Stimulated activated CD4-positive, alpha-beta T cell treated with anti-CD3 and anti-CD28 coated beads, Interleukin-2, amount 100 ng/mL, for 24 hours (primary cell): ENCODE results near the gene TMEM132C.

Experiments
- DNase-seq, 2 donors: peaks; one replicate each; pipeline ENCODE4 v3.0.0-alpha.2; 2020

TMEM132C gene

GRCh38 chr12:128290938-128291337, 24.0 kb downstream of the TMEM132C start:
- no peak for DNase-seq

DNA sequence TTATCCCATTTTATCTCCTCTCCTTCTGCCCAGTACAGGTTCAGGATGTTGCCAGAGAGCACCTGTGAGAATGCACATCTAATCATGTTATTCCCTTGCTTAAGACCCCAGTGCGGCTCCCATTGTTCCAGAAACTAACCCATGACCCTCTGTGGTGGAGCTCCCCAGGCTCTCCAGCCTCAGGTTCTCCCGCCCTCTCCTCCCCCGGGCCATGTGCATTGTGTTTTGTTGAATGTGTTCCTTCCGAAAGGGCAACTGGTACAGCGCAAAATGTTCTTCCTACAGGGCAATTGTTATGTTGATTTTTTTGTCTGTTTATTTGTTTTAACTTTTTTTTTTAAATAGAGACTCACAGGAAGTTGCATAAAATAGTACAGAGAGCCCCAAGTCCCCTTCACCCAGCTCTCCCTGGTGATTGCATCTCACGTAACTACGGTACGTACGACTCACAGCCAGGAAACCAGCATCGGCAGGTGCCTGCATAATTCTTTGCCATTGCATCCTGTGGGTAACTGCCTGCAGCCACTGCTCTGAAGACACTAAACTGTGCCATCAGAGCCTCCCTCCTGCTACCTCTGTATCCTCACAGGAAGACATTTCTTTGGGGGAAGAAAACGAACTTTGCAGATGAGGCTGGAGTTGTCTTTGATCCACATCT, 31.2 kb downstream of the TMEM132C start:
- DNase-seq, result no peak

DNA sequence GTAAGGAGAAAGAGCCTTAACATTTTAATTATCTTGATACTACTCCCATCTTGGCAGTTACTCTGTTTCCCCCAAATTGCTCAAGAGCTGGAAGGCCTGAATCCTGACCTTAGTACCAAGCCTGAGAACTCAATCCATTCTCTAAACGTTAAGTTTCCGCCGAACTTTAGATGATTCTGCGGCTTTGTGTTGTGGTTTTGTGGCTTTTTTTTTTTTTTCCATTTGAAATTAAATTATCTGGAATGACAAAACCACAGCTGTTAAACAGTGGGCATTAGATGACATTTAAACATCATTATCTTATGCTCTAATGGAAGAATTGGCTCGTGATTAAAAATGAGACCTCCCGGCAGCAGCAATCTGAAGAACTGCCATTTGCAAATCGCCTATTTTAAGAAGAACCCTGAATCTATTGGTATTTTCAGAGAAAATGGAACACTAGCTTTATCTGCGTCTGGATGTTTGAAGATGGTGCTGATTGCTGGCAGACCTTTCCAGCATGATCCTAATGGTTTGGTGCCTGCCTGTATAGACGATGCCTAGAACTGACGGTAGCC, 38.4 kb downstream of the TMEM132C start:
- DNase-seq, result no peak

DNA sequence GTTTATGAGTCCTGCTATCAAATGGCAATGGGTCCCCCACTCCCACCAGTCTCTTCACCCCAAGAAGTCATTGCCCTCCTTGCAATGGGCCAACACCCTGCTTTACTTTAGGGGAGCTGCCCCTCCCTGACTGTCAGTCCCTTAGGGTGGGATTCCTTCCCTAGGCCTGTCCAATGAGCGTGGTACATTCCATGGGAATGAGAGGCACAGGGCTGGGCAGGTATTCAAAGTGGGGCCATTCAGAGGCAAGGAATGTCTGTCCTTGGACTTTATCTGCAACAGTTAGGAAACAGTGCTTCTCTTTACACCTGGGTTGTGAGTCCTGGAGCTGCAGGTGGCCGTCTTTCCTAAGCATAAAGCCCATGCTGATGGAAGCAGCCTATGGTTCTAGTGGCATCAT, 40.8 kb downstream of the TMEM132C start:
- no peak for DNase-seq

GRCh38 chr12:128312661-128313060, 45.7 kb downstream of the TMEM132C start:
- no peak for DNase-seq

DNA sequence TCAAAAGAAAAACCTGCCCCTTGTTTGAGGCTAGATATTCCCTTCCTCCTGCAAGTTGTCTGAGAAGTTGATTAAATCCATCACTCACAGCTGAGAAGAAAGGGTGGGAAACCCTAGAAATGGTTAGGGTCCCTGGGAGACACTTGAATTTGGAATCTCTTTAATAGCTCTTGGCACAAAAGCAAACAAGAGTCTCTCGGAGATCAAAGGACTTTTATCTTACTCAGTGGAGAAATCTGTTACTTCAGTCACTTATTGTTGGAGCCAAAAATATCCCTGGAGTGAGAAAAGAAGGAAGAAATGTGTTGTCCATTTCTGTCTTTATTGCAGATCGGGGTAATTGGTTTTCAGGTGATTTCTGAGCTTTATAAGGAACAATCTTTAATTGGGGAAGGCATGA, 47.0 kb downstream of the TMEM132C start:
- DNase-seq, result no peak

GRCh38 chr12:128314611-128315010, 47.6 kb downstream of the TMEM132C start:
- no peak for DNase-seq

DNA sequence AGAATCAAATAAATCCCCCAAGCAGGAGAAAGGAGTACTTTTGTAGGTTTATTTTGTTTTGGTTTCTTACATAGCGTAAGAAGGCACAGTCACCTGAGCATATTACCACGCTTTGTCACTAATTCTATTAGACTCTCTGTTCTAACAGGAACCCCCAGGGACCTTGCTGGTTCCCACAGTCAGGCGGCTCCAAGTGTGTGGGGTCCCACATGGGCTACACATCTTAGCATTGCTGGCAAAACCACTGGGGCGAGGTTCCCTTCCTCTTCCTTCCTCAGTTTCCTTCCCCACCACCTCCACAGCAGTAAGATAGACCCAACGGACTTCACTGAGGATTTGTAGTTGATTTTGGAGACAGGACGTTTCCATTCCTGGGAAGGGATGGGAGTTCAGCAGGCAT, 49.1 kb downstream of the TMEM132C start:
- DNase-seq, result no peak

DNA sequence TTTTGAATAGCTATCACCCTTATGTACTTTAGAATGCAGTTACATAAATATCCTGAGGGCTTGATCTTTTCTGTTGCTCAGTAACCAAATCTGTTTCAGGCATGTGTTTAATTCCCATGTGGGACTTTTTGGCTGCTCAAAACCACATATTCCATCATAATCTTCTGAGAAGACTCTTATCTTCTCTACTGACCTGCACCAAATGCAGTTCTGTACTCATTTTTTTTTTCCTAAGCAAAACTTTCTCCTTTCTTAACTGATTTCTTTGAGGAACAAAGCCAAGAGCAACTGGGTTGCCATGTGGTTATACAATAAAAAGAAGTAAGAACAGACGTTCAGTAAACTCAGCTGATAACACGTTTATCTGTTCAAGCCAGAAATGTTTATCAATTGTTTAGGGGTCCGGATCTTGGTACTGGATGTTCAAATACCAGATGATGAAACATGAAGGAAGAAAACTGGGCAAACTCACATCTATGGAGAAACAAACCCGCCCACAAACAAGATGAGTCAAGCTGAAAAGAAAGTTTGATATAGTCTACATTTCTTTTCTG, 50.1 kb downstream of the TMEM132C start:
- no peak for DNase-seq

DNA sequence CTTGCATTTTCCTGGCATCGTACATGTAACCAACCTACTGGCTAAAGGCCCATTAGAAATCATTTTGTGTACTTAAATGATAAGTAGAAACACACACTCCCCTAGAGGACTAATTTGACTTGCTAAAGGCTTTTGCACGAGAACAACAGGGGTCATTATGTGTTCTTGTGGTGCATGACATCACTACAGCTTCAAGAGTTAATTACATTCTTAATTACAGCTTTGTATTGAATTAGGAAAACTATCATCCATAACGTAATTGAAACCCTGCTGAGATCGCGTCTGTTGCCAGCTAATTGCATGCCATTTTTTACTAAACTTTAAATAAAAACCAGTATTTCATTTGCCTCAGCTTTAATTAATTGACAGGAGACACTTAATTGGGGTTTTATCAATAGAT, 51.4 kb downstream of the TMEM132C start:
- no peak for DNase-seq

- no peak for DNase-seq
Observed at GRCh38 chr12:128318946-128319345, 52.0 kb downstream of the TMEM132C start.

GRCh38 chr12:128322341-128322740, 55.4 kb downstream of the TMEM132C start:
- no peak for DNase-seq

DNA sequence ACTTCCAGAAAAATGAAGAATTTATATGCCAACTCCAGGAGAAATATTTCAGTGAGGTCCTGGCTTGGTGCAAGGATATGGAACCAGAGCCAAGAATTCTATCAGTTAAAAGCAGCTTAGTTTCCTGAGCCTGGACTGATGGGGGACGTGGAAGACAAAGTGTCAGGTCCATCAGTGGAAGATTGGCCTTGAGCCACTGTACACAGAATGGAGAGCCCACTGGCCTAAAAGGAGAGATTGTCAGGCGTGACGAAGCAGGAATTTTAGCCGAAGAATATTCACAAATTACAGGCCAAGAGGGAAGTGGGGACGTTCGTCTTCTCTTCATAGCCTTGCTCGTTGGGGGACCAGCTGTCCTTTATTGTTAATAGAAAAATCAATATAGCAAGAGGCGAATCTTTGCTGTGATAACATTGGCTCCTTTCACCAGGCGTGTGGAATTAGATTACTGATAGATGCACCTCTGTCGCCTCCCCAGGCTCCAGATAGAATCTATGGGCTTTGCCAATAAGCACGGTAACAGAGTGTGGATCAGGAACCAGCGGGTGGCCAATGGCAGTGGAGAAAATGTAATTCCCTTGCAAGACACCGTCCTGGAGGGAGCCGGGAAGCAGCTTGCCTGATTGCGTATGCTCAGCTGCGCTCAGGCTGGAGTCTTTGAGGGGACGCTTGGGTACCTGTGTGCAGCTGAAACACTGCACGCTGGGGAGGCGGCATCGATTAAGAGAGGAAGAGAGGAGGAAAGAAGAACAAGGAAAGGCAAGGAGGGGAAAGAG, 56.4 kb downstream of the TMEM132C start:
- DNase-seq, result no peak

DNA sequence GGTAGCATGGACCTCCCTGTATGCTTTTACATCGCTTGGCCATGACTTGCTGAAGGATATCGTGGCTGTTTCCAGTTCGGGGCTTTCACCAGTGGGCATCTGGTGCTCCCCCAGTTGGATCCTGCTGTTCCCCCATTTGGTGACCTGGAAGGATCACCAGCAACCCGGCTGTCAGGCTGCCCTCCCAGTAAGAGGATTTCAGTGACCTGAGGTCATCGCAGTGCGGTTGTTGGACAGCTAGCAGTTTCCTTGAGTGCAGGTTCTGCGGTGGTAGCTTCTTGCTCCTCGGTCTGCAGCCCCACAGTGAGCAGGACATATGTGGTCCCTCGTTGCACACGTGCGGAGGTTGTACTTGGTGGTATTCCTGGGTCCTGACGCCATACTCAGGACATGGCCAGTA, 58.7 kb downstream of the TMEM132C start:
- no peak for DNase-seq

GRCh38 chr12:128326406-128326805, 59.4 kb downstream of the TMEM132C start:
- DNase-seq, result no peak

- DNase-seq, result no peak
Observed at GRCh38 chr12:128328961-128329360, 62.0 kb downstream of the TMEM132C start.

DNA sequence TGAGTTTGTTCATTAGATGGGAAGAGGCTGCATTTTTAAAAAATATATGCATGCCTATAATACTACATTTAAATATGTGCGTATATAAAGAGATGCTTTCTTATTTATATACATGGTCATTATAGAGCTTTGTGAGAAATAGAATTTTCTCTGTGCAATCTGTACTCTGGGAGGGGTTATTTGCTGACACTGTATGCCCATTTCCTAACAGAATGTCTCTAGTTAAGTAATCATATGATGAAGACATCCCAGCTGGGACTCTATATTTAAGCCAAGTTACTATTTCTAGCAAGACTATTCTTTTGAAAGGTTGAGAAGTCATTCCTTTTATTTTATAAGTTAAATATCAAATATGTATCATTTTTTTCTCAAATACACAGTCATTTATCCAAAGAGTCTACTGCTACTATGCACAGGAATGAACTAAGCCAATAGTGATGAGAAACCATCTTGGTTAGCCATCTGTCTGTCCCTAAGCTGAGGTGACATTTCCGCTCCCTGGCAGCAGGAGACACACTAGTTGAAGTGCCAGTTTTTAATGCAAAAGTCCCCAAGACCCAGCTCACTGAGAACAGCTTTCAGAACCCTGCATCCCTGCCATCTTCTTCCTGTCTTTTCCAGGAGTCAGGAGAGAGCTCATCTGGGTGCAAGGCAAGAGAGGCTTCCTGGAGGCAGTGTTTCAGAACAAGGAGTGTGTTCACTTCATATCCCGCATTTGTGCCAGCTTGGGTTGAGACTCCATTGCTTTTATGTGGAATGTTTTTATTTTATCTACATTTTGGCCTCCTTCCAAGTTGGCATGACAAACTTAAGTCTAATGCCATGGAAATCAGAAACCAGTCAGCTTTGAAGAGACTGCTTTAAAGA, 69.5 kb downstream of the TMEM132C start:
- no peak for DNase-seq

DNA sequence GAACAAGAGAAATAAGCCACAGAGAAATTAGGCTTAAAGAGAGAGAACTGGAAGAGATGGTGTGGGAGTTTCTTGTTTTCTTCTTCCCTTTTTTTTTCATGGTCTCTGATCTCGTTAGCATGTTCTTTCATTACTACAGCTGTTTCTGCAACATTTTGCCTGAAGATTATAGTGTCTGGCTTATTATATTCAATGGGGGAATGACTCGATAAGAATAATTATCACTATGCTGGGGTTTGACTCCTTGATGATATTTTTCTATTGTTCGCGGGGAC, 70.0 kb downstream of the TMEM132C start:
- DNase-seq, result no peak

DNA sequence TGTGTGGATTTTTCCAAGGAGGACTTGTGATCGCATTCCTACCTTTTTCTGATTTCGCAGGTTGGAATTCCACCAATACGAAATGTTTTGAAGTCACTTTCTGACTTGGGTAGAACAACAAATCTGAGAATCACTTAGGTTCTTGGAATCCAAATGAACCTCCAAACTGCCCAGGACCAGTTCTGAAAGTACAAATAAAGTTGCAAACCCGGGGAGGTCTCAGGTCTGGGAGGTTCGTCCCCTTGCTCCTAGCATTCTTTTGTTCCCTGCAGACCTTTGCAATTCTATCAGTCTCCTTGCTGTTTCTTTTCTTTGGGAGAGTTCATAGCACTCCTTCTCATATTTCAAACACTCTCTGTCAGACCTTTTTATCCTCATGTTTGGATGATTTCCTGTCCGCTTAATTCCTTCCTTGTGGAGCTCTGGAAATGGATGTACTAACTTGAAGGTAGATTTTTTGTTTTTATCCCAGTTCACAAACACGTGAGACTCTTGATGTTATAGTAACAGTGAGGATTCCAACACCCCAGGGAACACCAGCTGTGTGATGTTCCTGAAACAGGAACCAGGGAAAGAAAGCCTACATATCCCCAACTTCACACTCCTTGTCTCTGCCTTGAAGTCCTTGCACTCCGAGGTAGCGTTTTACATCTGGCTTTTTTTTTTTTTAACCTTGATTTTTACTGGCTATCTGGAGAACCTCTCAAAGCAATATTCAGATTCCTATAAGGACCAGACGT, 70.6 kb downstream of the TMEM132C start:
- DNase-seq, result no peak

- no peak for DNase-seq
Observed at GRCh38 chr12:128338386-128339125, 71.6 kb downstream of the TMEM132C start.

- DNase-seq, result no peak
Observed at GRCh38 chr12:128339126-128339520, 72.2 kb downstream of the TMEM132C start.

- no peak for DNase-seq
Observed at GRCh38 chr12:128339631-128340030, 72.7 kb downstream of the TMEM132C start.
